Dedifferentiated amniotic fluid mesenchymal stem cell (primary cell): ENCODE data around the gene SFXN5.
"Not testable (repeated sequence)": the region's sequence is repeated elsewhere in the genome, so short reads cannot be mapped to it uniquely, and the experiment has no call there.

ENCODE experiments used
- DNase-seq: peaks from one replicate; pipeline ENCODE4 v3.0.0-alpha.2; 2016; ENCODE audit errors: extremely low spot score

SFXN5 gene, protein sequence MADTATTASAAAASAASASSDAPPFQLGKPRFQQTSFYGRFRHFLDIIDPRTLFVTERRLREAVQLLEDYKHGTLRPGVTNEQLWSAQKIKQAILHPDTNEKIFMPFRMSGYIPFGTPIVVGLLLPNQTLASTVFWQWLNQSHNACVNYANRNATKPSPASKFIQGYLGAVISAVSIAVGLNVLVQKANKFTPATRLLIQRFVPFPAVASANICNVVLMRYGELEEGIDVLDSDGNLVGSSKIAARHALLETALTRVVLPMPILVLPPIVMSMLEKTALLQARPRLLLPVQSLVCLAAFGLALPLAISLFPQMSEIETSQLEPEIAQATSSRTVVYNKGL

DNA sequence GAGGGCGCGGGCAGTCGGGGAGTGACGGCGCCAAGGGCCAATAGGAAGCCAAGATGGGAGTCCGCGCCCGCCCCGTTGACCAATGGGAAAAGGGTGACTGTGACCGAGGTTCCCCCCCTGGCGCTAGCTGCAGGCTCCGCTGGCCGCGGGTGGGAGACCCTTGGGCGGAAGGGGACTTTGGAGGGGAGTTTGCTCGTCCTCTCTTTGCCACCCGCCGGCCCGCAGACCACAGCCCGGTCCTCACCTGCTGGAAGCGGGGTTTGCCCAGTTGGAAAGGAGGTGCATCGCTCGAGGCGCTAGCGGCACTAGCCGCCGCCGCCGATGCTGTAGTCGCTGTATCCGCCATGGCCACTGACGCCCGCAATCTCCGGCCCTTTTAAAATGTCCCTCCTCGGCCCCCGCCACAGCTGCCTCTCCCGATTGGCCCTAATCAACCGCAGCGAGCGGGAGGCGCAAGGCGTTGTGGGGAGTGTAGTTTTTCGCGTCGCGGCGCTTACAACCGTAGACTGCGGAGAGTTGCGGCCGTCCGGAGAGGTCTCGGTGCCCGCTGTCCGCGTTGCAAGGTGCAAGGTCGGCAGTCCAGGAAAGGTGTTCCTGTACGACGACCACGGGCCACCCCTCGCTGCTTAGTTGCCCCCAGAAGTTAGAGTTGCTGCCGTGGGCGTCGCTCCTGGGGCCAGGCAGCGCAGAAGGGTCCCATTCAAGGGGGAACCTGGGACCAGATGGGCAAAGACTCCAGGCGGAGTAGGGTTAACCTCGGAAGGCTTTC, at the start of gene SFXN5:
Gene SFXN5 (minus strand): TSS at position 353 of the 769 bp plus-strand sequence. CDS start 7 bp downstream, at position 346.
- DNase-seq: peak; percentile 94

DNA sequence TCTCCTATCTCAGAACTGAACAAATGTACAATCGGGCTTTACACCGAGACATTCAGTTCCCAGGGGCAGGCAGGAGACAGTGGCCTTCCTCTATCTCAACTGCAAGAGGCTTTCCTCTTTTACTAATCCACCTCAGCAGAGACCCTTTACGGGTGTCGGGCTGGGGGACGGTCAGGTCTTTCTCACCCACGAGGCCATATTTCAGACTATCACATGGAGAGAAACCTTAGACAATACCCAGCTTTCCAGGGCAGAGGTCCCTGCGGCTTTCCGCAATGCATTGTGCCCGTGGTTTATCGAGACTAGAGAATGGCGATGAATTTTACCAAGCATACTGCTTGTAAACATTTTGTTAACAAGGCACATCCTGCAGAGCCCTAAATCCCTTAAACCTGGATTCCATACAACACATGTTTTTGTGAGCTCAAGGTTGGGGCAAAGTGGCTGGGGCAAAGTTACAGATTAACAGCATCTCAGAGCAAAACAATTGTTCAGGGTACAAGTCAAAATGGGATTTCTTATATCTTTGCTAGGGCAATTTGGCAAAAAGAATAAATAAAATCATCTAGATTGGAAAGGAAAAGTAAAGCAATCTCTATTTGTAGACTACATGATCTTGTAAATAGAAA, 48.2 kb upstream of the SFXN5 start:
- DNase-seq: not testable (repeated sequence)

DNA sequence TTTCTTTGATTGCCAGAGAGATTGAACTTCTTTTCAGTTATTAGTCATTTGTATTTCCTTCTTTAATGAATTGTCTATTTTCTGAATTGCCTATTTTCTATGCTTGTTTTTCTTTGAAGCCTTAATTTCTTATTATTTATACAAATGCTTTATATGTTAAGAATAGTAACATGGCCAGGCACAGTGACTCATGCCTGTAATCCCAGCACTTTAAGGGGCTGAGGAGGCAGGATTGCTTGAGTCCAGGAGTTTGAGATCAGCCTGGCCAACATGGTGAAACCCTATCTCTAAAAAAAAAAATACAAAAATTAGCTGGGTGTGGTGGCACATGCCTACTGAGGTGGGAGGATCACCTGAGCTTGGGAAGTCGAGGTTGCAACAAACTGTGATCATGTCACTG, 45.9 kb upstream of the SFXN5 start:
- DNase-seq: no peak

DNA sequence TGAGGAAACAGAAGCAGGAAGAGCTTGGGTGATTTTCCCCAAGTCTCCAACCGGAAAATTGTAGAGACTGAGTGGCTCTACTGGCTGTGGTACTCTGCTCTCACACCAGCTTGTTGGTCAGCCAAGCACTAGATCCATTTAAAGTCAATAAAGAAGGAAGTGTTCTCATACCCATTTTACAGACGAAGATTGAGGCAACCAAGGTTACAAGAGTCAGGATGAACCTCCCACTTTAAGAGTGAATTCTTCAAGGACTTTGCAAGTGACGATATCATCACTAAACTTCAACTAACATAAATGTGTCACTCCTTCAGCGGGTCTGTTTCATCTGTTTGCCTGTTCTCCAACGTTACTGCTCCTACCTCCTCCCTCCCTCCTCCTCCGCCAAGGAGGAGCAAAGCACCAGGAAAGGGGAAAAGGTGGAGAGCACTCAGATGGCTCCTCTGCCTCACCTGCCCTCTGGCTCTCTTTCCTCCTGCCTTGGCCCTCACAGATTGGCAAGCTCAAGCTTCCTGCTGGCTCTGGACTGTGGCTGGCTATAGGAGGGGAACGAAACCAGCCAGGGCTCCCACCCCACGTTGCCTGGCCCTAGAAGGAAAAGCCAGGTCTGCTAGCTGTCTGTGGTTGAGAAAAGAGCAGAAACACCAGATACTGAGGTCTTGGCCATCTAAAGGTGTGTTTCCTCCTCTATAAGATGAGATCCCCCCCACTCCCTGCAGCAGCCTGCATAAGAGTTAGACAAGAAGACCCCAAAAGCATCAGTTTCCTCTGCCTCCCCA, 44.9 kb upstream of the SFXN5 start:
- no peak for DNase-seq

DNA sequence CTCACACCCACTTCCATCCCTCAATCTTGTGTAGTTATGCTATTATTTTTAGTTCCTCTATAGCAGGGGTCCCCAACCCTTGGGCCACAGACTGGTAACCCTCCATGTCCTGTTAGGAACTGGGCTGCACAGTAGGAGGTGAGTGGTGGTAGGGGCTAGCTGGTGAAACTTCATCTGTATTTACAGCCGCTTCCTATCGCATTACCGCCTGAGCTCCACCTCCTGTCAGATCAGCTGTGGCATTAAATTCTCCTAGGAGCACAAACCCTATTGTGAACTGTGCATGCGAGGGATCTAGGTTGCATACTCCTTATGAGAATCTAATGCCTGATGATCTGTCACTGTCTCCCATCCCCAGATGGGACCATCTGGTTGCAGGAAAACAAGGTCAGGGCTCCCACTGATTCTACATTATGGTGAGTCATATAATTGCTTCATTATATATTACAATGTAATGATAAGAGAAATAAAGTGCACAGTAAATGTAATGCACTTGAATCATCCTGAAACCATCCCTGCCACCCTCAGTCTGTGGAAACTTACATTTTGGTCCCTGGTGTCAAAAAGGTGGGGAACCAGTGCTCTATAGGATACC, 42.9 kb upstream of the SFXN5 start:
- no peak for DNase-seq

DNA sequence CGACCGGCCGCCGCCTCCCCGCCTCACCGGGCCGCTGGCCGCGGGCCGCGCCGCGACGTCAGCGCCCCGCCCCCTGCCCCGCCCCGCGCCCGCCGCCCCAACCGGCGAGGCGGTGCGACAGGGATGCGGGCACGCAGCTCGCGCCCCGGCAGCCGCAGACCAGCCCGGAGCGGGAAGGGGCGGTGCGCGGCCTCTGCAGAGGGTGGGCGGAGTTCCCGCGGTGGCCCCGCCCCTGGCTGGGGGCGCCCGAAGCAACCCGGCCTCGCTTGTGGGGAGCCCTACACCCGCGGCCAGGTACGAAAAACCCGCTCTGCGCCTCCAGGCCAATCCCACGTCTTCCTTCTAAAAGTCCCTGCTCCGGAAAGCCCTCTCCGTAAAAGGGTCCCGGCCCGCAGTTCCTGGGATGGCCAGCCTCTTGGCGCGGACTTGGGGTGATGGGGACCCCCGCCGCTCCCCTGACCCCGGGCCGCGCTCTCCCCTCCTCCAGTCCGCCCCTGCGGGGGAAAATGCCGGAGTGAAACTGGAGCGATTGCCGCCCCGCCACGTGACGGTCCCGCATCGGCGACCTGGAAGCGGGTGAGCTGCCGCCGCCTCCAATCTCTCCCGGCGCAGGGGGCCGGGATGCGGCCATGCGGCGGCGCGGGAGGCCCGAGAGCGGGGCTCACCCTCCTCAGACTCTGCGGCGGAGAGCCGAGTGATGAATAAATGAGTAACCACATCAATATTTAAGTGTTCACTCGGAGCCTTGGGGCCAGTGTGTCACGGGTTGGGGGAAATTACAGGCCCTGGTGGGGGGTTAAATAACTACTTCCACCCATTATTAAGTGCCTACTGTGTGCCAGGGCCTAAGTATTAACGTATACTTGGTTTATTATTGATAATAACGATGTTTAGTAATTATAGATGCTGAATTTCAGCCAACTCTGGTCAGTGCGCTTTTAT, 41.7 kb upstream of the SFXN5 start, which contains the start of gene RAB11FIP5:
Gene RAB11FIP5 (minus strand): TSS at position 36 of the 942 bp plus-strand sequence. CDS start 171 bp downstream, outside the sequence.
- peak; percentile 76 for DNase-seq

DNA sequence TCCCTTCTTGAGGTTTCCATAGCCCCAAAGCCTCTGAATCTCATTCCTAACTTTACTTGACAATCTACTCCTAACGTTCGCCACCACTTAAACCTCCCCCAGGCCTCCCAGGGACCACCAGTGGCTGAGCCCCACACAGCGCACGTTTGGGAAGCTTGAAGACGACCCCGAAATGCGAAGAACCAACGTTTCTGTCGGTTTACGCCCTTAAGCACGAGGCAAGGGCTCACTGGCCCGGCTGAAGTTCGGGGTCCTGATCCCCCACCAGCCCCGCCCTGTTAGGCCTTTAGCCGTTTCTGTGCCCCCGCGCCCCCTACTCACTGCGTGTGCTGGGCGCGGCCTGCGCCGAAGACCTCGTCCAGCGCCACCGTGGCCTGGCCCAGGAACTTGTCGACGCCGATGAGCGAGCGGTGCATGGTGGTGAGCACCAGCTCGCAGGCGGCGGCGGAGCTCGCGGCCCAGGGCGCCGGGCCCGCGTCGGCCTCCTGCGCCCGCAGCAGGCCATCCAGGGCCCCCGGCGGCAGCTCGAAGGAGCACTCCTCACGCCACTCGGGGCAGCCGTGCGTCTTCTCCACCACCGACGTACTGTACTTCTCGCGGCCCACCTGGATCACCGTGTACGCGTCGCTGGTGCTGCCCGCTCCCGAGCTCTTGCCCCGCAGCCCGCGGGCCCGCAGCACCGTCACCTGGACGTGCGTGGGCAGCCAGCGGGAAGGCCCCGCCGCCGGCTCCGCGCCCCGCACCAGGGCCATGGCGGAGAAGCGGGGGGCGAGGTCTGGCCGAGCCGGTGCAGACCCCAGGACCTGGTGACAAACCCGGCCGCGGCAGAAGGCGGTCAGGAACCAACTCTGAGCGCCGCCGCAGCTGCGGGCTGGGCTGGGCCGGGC, 40.8 kb upstream of the SFXN5 start:
- DNase-seq: no peak

DNA sequence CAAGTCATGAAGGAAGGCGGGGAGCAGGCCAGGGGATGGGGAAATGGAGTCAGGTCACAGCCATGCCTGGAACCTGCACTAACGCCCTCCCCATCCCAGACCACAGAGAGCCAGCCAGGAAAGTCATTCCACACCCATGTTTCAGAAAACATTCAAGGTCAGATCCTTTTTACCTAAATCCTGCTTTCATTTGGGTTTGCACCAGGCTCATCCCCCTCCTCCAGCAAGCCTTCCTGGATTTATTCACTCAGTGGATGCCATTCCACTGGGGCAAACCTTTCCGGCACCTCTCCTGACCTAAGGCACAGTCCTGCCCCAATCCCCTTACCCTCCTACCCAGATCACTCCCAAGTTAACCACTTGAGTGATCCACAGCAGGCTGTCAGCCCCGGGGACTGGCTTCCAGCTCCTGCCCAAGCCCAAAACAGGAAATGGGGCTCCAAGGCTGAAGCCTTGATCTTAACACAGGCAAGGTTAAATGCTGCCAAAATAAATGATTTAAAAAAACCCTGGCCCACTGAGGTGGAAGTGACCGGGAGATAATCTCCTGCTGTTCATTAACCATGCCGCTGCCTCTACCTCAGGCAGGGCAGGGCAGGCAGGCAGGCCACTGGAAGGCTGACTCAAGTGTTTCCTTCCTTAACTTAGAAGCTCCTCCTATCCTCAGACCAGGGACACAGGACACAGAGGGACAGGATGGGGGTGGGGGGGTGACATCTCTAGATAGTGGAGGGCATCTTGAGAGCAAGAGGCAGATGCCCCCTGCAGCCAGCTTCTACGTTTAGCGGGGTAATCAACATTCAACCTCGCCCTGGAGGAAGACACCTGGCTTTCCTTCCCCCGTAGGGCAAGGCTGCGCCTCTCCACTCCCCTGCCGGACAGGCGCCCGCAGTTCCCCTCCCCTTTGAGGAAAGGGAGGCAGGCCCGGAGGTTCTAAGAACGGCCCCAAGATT, 39.8 kb upstream of the SFXN5 start:
- no peak for DNase-seq

DNA sequence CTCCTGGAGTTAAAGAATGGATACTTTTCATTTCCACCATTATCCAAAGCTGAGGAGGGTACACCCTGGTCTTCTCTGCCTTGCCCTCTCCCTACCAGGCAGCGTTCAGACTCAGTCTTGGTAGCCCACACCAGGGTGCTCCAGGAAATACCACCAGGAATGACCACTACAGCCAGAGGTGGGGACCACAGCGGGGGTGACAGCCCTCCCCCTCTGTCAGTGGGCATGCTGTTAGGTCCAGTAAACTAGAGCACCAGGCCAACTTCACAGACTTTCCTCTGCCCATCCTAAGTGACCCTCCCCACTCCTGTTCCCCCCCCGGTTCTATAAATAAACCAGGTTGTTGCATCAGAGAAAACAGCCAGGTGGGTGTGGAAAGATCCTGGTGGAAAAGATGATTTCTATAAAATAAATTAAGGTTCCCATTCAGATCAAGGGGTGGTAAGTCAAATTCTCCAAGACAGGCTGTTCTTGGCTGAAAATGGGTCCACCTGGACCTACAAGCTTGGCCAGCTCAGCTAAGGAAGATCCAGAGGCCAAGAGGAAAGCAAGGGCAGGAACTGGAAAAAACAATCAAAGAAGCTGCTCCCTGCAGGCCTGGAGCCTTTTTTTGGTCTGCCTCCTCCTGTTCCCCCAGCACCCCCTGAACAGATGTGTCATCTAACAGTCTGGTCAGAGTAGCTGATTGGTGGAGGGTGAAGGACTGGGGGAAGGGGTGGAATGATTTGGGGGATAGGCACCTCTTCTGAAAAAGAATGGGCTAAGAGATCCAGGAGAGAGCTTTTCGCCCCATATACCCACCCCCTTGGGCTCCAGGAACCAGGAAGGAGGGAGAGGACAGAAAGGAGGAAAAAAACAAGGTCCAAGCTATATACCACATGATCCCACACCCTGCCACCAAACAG, 38.9 kb upstream of the SFXN5 start:
- no peak for DNase-seq

DNA sequence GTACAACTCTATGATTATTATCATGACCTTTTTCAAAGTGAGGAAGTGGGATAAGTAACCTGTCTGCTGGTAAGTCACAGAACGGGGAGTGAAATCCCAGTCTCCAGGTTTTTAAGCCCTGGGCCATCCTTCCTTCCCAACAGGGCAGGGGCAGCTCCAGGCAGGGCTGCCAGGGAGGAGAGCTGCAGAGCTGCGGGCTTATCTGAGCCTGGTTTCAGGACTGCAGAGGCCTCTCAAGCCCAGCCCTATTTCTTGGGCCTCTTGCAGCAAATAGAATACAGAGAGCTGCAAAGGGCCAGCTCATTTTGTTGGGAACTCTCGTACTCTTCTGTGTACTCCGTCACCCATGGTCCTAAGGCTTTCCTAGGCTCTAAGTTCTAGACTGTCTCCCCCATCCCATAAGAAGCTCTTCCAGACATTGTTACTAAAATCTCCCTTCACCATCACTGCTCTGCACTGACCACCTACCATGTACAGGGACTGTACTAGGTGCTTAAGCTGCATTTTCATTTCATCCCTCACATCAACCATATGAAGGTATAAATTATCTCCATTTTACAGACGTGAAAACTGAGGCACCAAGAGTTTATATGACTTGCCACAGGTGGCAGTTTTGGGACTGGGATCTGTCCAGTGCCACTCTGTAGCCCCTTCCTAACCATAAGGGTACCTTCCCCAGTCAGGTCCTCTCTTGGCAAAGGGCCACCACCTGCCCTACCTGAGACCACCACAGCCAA, 38.1 kb upstream of the SFXN5 start:
- DNase-seq: no peak

DNA sequence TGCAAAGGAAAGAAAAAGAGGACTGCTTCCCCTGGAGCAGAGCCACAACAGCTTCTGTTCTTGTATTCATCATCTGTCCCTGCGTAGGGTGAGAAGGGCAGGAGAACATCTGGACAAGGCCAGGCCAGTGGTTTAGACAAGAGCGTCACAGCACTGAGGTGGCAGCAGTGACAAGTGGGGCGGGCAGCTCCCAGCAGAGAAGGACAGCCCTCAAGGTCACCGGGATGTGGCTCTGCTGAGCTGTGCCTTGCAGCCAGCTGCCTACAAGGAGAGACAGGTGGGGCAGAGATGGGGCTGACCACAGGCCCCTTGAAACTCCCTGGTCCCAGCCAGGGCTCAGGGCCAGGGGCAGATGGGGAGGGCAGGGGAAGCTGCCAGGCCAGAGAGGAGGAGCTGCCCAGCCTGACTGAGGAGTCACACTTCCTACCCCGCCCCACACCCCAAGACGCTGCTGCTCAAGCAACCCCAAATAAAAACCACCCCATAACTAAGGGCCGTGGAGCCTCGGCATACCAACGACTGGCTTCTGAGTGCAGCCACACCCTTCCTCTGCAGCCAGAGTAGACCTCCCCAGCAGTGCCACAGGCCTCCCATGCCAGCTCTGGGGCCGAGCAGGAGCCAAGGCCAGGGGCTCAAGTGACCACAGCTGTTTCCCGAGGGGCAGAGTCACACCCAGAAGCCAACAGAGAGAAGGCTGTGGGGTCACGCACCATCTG, 35.9 kb upstream of the SFXN5 start:
- no peak for DNase-seq

DNA sequence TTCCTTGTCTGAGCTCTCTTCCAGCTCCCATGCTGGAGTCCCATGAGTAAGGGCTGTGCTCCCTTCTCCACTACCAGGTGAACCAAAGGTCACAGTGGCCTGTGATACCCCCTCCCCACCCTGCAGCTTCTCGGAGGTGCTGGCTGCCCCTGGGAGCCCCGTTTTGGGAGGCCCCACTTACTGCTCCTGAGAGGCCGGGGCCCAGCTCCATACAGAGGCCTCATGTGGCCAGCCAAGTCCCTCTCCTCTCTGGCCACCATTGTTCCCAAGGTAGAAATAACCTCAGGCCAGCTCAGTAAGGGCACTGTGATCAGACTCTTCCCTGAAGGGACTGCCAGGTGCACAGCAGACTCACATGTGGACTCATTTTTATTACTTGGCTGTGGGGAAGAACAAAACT, 35.3 kb upstream of the SFXN5 start:
- no peak for DNase-seq

DNA sequence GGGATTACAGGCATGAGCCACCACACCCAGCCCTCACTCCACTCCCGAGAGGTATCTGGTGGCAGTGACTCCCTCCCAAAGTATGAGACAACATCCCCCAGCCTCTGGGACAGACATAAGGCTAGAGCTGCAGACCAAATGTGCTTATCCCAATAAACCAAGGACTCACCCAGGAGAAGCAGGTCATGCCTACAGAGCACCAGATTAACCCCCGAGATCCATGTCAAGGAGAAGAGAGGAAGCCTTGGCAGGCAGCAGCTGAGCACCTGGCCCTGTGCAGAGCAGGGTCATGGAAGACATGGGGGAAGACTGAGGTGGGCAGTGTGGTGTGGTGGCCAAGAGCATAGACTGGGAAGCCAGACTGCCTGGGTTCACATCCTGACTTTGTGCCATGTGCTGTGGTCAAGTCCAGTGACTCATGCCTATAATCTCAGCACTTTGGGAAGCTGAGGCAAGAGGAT, 34.0 kb upstream of the SFXN5 start:
- DNase-seq: no peak

DNA sequence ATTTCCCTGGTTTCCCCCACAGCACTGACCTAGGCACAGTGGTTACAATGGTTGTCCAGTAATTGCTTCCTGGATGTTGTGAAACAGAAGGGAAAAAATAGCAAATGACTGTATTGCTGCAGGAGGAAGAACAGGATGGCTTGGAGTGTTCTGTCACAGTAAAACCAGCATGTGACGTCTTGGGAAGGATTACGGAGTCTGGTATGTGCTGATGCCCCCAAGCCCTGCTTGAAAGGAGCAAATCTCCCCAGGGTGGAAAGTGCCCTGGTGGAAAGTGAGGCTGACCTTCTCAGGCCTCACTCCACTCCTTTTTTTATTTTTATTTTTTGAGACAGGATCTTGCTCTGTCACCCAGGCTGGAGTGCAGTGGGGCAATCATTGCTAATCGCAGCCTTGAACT, 33.4 kb upstream of the SFXN5 start:
- DNase-seq: no peak

DNA sequence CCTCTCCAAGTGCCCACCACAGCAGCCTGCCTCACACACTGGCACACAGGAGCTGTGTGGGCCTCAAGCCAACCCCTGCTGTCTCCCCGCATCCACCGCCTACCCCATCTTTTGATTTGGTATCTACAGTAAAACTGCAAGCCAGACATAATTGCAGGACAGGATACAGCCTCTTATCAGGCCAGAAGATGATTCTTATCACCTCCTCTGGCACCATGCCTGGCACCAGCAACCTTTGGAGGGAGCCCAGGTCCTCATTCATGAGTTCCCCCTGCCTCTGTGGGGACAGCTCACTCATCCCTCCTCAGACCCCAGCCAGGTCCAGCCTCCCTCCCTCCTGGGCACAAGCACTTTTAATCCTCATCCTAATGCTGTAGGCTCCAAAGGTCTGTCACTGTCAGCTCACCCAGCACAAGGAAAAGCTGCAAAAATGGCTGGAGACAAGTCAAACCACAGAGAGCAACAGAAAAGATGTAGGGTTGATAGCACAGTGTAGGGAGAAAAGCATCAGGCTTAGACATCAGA, 31.6 kb upstream of the SFXN5 start:
- no peak for DNase-seq
